Transverse colon (tissue), 4 donors: ENCODE data around the gene DUSP3. TPM values are rescaled to one million over a fixed set of nuclear protein-coding genes. Genes with fewer than 3 reads are reported as not detected.

ENCODE experiments used
- DNase-seq: peaks from one replicate; pipeline ENCODE4 v3.0.0-alpha.2; 2019
- H3K27ac ChIP-seq, 4 donors: fragments of 200-600 bp; sonication (generic); 2 replicates each; pipeline ENCODE4 v1.5.1; 2016 to 2018; ENCODE audit warnings: inconsistent platforms in 4 of 4
- H3K27me3 ChIP-seq: fragments of 200-600 bp; sonication (generic); 2 replicates; pipeline ENCODE4 v1.5.1; 2017; ENCODE audit warnings: inconsistent platforms
- H3K36me3 ChIP-seq, 4 donors: fragments of 200-600 bp; sonication (generic); 2 replicates each; pipeline ENCODE4 v1.5.1; 2017 to 2019; ENCODE audit warnings: inconsistent platforms in 4 of 4
- H3K4me1 ChIP-seq, 4 donors: fragments of 200-600 bp; sonication (generic); 2 replicates each; pipeline ENCODE4 v1.5.1; 2017 to 2020; ENCODE audit warnings: inconsistent platforms in 4 of 4
- H3K4me3 ChIP-seq, 4 donors: fragments of 200-600 bp; sonication (generic); 1 replicate in 1 of 4; 2 replicates in 3 of 4; pipeline versions ENCODE4 v1.5.1 to v1.6.1; 2017 to 2019; ENCODE audit warnings: inconsistent platforms in 4 of 4
- H3K9me3 ChIP-seq, 2 donors: fragments of 200-600 bp; sonication (generic); 2 replicates each; pipeline ENCODE4 v1.5.1; 2017 to 2019; ENCODE audit warnings: inconsistent platforms in 2 of 2
- EP300 ChIP-seq: sonication (generic); formaldehyde crosslinking; IDR thresholded peaks from one replicate; pipeline ENCODE4 v1.6.1; 2017; ENCODE audit warnings: antibody characterized with exemption, low read depth
- POLR2A ChIP-seq: fragments of 450-650 bp; IDR thresholded peaks from one replicate; pipeline ENCODE4 v1.6.1; 2016; ENCODE audit warnings: antibody characterized with exemption, mild to moderate bottlenecking, moderate library complexity
- POLR2AphosphoS5 ChIP-seq, 3 donors: sonication (generic); formaldehyde crosslinking; IDR thresholded peaks; one replicate each; pipeline ENCODE4 v1.6.1; 2016; ENCODE audit warnings: antibody characterized with exemption in 3 of 3
- WGBS, 2 donors: methylation state at CpG; one replicate each; pipeline ENCODE4 v1.1.5; 2018; ENCODE audit warnings: low coverage in 1 of 2; 5-methylcytosine and 5-hydroxymethylcytosine counted together
- in situ Hi-C, 4 donors: fragments of 200-750 bp; cut with MboI; loops; one replicate each; pipeline versions ENCODE4 v1.15.0 to v1.15.1; 2017; ENCODE audit warnings: low sequenced_read_pairs in 3 of 4, low pct_ligation_motif_present in 1 of 4, low pct_unique_long_range_greater_than_20kb in 1 of 4
- intact Hi-C: fragments of 100-400 bp; cut with DNase I; formaldehyde crosslinking; loops from one replicate; pipeline ENCODE4 v1.15.1; 2023; ENCODE audit warnings: low total_unique reads
- total RNA-seq, 4 donors: library from RNA; depleted of rRNA; stranded (reverse); fragments of >200 nt; gene quantifications; one replicate each; pipeline ENCODE4 v1.1.0, GENCODE V29; 2016
- TF ChIP-seq, protein P1 (sequence below), 5 experiments: fragments of 200-600 bp in 3 of 5; fragments of 450-650 bp in 2 of 5; sonication (generic) in 3 of 5; IDR thresholded peaks; 1 replicate in 2 of 5; 2 replicates in 3 of 5; pipeline ENCODE4 v1.5.1; 2016 to 2017; ENCODE audit warnings: antibody characterized with exemption in 5 of 5, inconsistent platforms in 3 of 5, mild to moderate bottlenecking in 2 of 5, moderate library complexity in 1 of 5

DUSP3 gene
- total RNA-seq, 4 donors from 2014 or later: 52.7 to 145 (median 70.9) TPM

DNA sequence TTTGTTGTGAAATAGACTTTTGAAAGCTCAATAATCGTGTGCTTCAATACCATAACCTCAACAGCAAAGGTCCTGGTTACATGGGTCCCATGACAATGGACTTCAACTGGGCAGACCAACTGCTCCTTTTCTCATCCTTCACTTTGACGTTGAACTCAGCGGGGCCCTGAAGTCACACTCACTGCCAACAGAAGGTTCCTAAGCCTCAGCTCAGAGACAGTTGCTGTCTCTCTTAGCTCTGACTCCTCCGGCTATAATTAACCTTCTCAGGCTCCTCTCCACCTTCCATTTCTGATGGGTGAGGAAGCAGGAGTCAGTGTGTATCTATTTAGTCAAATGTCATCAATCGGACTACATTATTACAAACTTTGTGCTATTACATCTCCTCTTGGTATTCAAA, 30.3 kb upstream of the DUSP3 start:
- intact Hi-C loops (no loop called here), in situ Hi-C loops (no loop called here)
- DNase-seq: no peak
- H3K27ac ChIP-seq: no peak overlapping the region
- no peaks in the 10 kb centered on the region for H3K27me3 ChIP-seq
- TF ChIP-seq, protein P1, sequence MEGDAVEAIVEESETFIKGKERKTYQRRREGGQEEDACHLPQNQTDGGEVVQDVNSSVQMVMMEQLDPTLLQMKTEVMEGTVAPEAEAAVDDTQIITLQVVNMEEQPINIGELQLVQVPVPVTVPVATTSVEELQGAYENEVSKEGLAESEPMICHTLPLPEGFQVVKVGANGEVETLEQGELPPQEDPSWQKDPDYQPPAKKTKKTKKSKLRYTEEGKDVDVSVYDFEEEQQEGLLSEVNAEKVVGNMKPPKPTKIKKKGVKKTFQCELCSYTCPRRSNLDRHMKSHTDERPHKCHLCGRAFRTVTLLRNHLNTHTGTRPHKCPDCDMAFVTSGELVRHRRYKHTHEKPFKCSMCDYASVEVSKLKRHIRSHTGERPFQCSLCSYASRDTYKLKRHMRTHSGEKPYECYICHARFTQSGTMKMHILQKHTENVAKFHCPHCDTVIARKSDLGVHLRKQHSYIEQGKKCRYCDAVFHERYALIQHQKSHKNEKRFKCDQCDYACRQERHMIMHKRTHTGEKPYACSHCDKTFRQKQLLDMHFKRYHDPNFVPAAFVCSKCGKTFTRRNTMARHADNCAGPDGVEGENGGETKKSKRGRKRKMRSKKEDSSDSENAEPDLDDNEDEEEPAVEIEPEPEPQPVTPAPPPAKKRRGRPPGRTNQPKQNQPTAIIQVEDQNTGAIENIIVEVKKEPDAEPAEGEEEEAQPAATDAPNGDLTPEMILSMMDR (IDR thresholded peaks at IDR 0.05): no peak
- TF ChIP-seq POLR2A (no peak), EP300 (no peak), POLR2AphosphoS5 (IDR thresholded peaks at IDR 0.05) (no peak)
- H3K36me3 ChIP-seq: no peaks in the 10 kb centered on the region
- WGBS, 2 donors: 89 to 91% methylated on average over 3 to 5 of the region's 5 CpGs
- H3K4me1 ChIP-seq: no peaks in the 10 kb centered on the region
- H3K4me3 ChIP-seq: no peak overlapping the region
- H3K9me3 ChIP-seq: no peaks in the 10 kb centered on the region

DNA sequence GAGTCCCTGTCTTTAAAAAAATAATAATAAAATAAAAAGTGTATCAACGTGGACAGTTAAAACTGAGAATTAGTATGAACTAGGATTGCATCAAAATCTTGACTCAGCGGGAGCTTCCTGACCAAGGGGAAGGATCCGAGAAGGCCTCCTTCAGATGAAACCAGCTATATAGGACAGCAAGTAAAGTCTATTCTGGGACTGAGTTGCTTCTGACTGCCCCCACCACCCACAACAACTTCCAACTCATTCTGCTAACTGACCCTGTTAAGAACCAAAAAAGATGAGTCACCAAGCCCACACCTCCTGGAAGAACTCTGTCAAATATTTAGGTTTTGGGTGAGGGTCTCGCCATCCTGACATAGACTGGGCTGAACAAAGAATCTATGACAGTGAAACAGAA, 29.3 kb upstream of the DUSP3 start:
- intact Hi-C loops (no loop called here), in situ Hi-C loops (no loop called here)
- Histone ChIP-seq H3K27ac (no peak overlapping the region), H3K9me3 (no peaks in the 10 kb centered on the region), H3K36me3 (no peaks in the 10 kb centered on the region), H3K27me3 (no peaks in the 10 kb centered on the region), H3K4me3 (no peak overlapping the region), H3K4me1 (no peaks in the 10 kb centered on the region)
- 72 to 78% methylated on average over 3 to 4 of the region's 4 CpGs for WGBS, 2 donors
- TF ChIP-seq EP300: no peak
- DNase-seq: no peak

DNA sequence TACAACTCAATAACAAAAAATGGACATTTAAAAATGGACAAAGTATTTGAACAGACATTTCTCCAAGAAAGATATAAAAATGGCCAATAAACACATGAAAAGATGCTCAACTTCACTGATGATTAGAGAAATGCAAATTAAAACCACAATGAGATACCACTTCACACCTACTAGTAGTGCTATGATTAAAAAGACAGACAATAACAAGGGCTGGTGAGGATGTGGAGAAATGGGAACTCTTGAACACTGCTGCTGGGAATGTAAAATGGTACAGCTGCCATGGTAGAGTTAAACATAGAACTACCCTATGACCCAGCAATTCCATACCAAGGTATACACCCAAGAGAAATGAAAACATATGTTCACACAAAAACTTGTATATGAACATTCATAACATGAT, 26.3 kb upstream of the DUSP3 start:
- TF ChIP-seq, protein P1 (IDR thresholded peaks at IDR 0.05): no peak
- TF ChIP-seq EP300 (no peak), POLR2A (no peak), POLR2AphosphoS5 (IDR thresholded peaks at IDR 0.05) (no peak)
- Histone ChIP-seq H3K9me3 (no peaks in the 10 kb centered on the region), H3K4me3 (no peak overlapping the region), H3K27ac (no peak overlapping the region), H3K4me1 (no peaks in the 10 kb centered on the region), H3K36me3 (no peaks in the 10 kb centered on the region), H3K27me3 (no peaks in the 10 kb centered on the region)
- DNase-seq: no peak
- intact Hi-C loops: no loop called here
- in situ Hi-C loops: no loop called here

DNA sequence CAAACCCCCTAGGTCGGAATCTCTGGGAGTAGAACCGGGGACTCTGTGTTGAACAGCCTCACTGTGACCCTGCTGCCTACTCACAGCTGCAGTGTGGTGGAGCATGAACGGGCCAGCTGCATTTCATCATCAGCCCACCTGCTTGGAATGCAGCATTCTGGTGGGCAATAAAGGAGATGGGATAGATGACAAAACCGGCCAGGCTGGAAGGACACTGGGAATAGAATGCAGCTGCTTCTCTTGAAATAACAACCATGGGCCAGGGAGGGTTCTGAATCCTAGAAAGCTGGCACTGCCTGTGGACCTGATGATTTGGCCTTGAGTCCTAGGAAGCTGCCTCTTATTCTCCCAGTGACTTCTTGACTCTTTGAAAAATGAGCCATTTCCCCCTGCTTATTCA, 25.0 kb upstream of the DUSP3 start:
- TF ChIP-seq, protein P1 (IDR thresholded peaks at IDR 0.05): no peak
- TF ChIP-seq POLR2A (no peak), EP300 (no peak), POLR2AphosphoS5 (IDR thresholded peaks at IDR 0.05) (no peak)
- no peaks in the 10 kb centered on the region for H3K9me3 ChIP-seq
- H3K27ac ChIP-seq: no peak overlapping the region
- intact Hi-C loops (no loop called here), in situ Hi-C loops (no loop called here)
- H3K36me3 ChIP-seq: no peaks in the 10 kb centered on the region
- 70 to 72% methylated on average over 2 to 4 of the region's 4 CpGs for WGBS, 2 donors
- no peak overlapping the region for H3K4me3 ChIP-seq
- DNase-seq: no peak
- H3K27me3 ChIP-seq: no peaks in the 10 kb centered on the region
- no peaks in the 10 kb centered on the region for H3K4me1 ChIP-seq

DNA sequence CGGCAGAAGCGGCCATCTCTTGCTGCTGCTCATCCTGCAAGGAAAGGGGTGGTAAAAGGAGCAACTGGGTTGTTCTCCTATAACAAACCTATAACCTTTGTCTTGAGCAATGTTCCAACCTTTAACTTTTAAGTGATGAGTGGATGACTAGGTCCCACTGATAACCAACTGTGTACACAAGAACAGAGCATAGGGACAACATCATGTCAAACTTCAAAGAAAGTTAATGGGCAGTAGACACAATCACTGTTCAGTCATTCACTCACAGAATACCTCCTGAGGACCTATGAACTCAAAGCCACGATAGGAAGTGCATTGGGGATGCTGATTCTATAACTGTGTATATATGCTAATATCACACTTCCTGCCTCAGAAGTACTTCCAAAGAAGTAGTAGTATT, 23.1 kb upstream of the DUSP3 start:
- no peak for DNase-seq
- no peaks in the 10 kb centered on the region for H3K4me1 ChIP-seq
- intact Hi-C loops: no loop called here
- 79% methylated on average over 3 of the region's 3 CpGs; no CpG with 5 or more reads in 1 of the 2 donors for WGBS, 2 donors
- TF ChIP-seq EP300: no peak
- no peak for TF ChIP-seq POLR2A
- TF ChIP-seq, protein P1 (IDR thresholded peaks at IDR 0.05): no peak
- no peak for TF ChIP-seq POLR2AphosphoS5 (IDR thresholded peaks at IDR 0.05)
- H3K4me3 ChIP-seq: no peak overlapping the region
- in situ Hi-C loops: no loop called here
- no peak overlapping the region for H3K27ac ChIP-seq
- H3K9me3 ChIP-seq: no peaks in the 10 kb centered on the region
- H3K36me3 ChIP-seq: no peaks in the 10 kb centered on the region
- H3K27me3 ChIP-seq: peaks cover 9% of the 10 kb centered on the region
